ENCODE data around the gene ITGB3. TPM values are rescaled to one million over a fixed set of nuclear protein-coding genes. Genes with fewer than 3 reads are reported as not detected.

ITGB3 gene
- total and polyA plus RNA-seq, 9 of the 15 experiments (the other 6 are each of a cell fraction or from before 2014, with no cell fraction given), result 0.08 to 2.6 (median 0.62) TPM; not detected in 1

GRCh38 chr17:47257651-47258339 is 4.2 kb downstream of the ITGB3 start (continued):
- TF ChIP-seq RAD21 (CRISPR knock-in tag; conservative IDR thresholded peaks at IDR 0.05 in 1 of 2, IDR thresholded peaks at IDR 0.05 in 1 of 2) (peak; percentile 14 to 43; a peak in 3 of 4 replicates), ZNF75A (CRISPR knock-in tag; IDR thresholded peaks at IDR 0.05) (no peak), VEZF1 (CRISPR knock-in tag; IDR thresholded peaks at IDR 0.05) (peak; percentile 58), SMARCA5 (IDR thresholded peaks at IDR 0.05) (no peak), PRDM10 (IDR thresholded peaks at IDR 0.05; ENCODE audit: partially characterized antibody) (peak; percentile 65), CC2D1A (IDR thresholded peaks at IDR 0.05) (no peak), STAT5A (IDR thresholded peaks at IDR 0.05; ENCODE audit: borderline replicate concordance, low read length) (no peak), HOXB6 (CRISPR knock-in tag; IDR thresholded peaks at IDR 0.05; ENCODE audit: borderline replicate concordance) (no peak), NR2F6 (CRISPR knock-in tag; IDR thresholded peaks at IDR 0.05) (no peak), FOSL1 (tag; conservative IDR thresholded peaks at IDR 0.05) (peak; percentile 94), RCOR1 (IDR thresholded peaks at IDR 0.05; ENCODE audit: borderline replicate concordance in 1 of 2, low read depth in 2 of 2, low read length in 2 of 2) (peak in 1 of 2 experiments; percentile 67; a peak in 2 of 4 replicates), FOXJ2 (tag; IDR thresholded peaks at IDR 0.05) (no peak), PURB (CRISPR knock-in tag; IDR thresholded peaks at IDR 0.05; ENCODE audit: low read depth) (no peak), HDAC6 (IDR thresholded peaks at IDR 0.05; ENCODE audit: low read depth, low read length) (no peak), THRAP3 (IDR thresholded peaks at IDR 0.05; ENCODE audit: borderline replicate concordance) (no peak), RBFOX2 (IDR thresholded peaks at IDR 0.05; ENCODE audit: low read depth, low read length) (no peak), KDM1A (IDR thresholded peaks at IDR 0.05) (peak; percentile 70 to 75), IFI16 (CRISPR knock-in tag; IDR thresholded peaks at IDR 0.05) (no peak), MAFG (tag; conservative IDR thresholded peaks at IDR 0.05) (peak; percentile 31; the same call in 1 of the 2 replicates)
- TF ChIP-seq, protein P1, sequence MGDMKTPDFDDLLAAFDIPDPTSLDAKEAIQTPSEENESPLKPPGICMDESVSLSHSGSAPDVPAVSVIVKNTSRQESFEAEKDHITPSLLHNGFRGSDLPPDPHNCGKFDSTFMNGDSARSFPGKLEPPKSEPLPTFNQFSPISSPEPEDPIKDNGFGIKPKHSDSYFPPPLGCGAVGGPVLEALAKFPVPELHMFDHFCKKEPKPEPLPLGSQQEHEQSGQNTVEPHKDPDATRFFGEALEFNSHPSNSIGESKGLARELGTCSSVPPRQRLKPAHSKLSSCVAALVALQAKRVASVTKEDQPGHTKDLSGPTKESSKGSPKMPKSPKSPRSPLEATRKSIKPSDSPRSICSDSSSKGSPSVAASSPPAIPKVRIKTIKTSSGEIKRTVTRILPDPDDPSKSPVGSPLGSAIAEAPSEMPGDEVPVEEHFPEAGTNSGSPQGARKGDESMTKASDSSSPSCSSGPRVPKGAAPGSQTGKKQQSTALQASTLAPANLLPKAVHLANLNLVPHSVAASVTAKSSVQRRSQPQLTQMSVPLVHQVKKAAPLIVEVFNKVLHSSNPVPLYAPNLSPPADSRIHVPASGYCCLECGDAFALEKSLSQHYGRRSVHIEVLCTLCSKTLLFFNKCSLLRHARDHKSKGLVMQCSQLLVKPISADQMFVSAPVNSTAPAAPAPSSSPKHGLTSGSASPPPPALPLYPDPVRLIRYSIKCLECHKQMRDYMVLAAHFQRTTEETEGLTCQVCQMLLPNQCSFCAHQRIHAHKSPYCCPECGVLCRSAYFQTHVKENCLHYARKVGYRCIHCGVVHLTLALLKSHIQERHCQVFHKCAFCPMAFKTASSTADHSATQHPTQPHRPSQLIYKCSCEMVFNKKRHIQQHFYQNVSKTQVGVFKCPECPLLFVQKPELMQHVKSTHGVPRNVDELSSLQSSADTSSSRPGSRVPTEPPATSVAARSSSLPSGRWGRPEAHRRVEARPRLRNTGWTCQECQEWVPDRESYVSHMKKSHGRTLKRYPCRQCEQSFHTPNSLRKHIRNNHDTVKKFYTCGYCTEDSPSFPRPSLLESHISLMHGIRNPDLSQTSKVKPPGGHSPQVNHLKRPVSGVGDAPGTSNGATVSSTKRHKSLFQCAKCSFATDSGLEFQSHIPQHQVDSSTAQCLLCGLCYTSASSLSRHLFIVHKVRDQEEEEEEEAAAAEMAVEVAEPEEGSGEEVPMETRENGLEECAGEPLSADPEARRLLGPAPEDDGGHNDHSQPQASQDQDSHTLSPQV (IDR thresholded peaks at IDR 0.05), result peak; percentile 51; the same call in 1 of the 2 replicates
